AG10803 (cell line): Measurements from ENCODE around the gene MYO5B.
A peak's percentile ranks its signal among the peaks of the same experiment; 100 is the strongest.

Source experiments
- DNase-seq: peaks from one replicate; pipeline ENCODE4 v3.0.0; 2010; ENCODE audit warnings: low read depth
- H3K4me3 ChIP-seq: 2 replicates; pipeline ENCODE4 v1.5.1; 2011; ENCODE audit warnings: mild to moderate bottlenecking, low read length, control low read depth
- CTCF ChIP-seq: conservative IDR thresholded peaks from 2 replicates; pipeline ENCODE4 v1.5.1; 2011; ENCODE audit warnings: mild to moderate bottlenecking, low read length, control low read depth, inconsistent platforms

MYO5B gene

GRCh38 chr18:49910019-49910418 is 284.9 kb downstream of the MYO5B start:
- no peak for DNase-seq
- no peak overlapping the region for H3K4me3 ChIP-seq
- TF ChIP-seq CTCF: no peak

- DNase-seq: no peak
- TF ChIP-seq CTCF: no peak
- no peak overlapping the region for H3K4me3 ChIP-seq
Measured at GRCh38 chr18:49907346-49907929, 287.5 kb downstream of the MYO5B start.

GRCh38 chr18:49905771-49906170 is 289.2 kb downstream of the MYO5B start:
- no peak overlapping the region for H3K4me3 ChIP-seq
- no peak for TF ChIP-seq CTCF
- no peak for DNase-seq

- no peak overlapping the region for H3K4me3 ChIP-seq
- TF ChIP-seq CTCF: no peak
- DNase-seq: no peak
Measured at GRCh38 chr18:49904871-49905555, 289.9 kb downstream of the MYO5B start.

- H3K4me3 ChIP-seq: no peak overlapping the region
- no peak for TF ChIP-seq CTCF
- no peak for DNase-seq
Measured at GRCh38 chr18:49901862-49902340, 293.0 kb downstream of the MYO5B start.

GRCh38 chr18:49899657-49900330 is 295.2 kb downstream of the MYO5B start:
- H3K4me3 ChIP-seq: no peak overlapping the region
- no peak for DNase-seq
- TF ChIP-seq CTCF: no peak

- no peak overlapping the region for H3K4me3 ChIP-seq
- no peak for TF ChIP-seq CTCF
- DNase-seq: peak; percentile 54
Measured at GRCh38 chr18:49898421-49898820, 296.5 kb downstream of the MYO5B start.
